ENCODE results near the gene CYP1A2. TPM values are rescaled to one million over a fixed set of nuclear protein-coding genes. Genes with fewer than 3 reads are reported as not detected.

The CYP1A2 gene
- total RNA-seq, 2 donors from 2014 or later = not detected

- no peaks in the 10 kb centered on the region for H3K9me3 ChIP-seq
- no peak for TF ChIP-seq CTCF (IDR thresholded peaks at IDR 0.05)
- H3K27ac ChIP-seq = peak overlapping the region; percentile 12 to 73
- no peaks in the 10 kb centered on the region for H3K36me3 ChIP-seq
- H3K4me1 ChIP-seq (ENCODE audit: control insufficient read depth in 1 of 2, low read depth in 2 of 2) = peaks cover 67 to 94% of the 10 kb centered on the region in 2 donors
- no peak for ATAC-seq (ENCODE audit: insufficient number of reproducible peaks, low FRiP score, low read depth)
- peak overlapping the region; percentile 37 for H3K4me3 ChIP-seq
- H3K27me3 ChIP-seq (replicated peaks; ENCODE audit: insufficient read depth) = no peaks in the 10 kb centered on the region
- DNase-seq (ENCODE audit: low spot score) = no peak
Observed at GRCh38 chr15:74788683-74789151, 40.1 kb downstream of the CYP1A2 start.

GRCh38 chr15:74789171-74789631, 40.6 kb downstream of the CYP1A2 start:
- Histone ChIP-seq H3K36me3 (no peaks in the 10 kb centered on the region), H3K9me3 (no peaks in the 10 kb centered on the region), H3K27ac (peak overlapping the region; percentile 59 to 69), H3K4me1 (ENCODE audit: control insufficient read depth in 1 of 2, low read depth in 2 of 2) (peaks cover 62 to 89% of the 10 kb centered on the region in 2 donors), H3K27me3 (replicated peaks; ENCODE audit: insufficient read depth) (no peaks in the 10 kb centered on the region), H3K4me3 (peak overlapping the region; percentile 37)
- TF ChIP-seq CTCF (IDR thresholded peaks at IDR 0.05) = no peak
- ATAC-seq (ENCODE audit: insufficient number of reproducible peaks, low FRiP score, low read depth) (no peak), DNase-seq (ENCODE audit: low spot score) (no peak)

- Histone ChIP-seq H3K9me3 (no peaks in the 10 kb centered on the region), H3K27me3 (replicated peaks; ENCODE audit: insufficient read depth) (no peaks in the 10 kb centered on the region), H3K36me3 (no peaks in the 10 kb centered on the region), H3K4me3 (peak overlapping the region; percentile 37), H3K27ac (peak overlapping the region; percentile 59 to 69), H3K4me1 (ENCODE audit: control insufficient read depth in 1 of 2, low read depth in 2 of 2) (peaks cover 58 to 84% of the 10 kb centered on the region in 2 donors)
- no peak for TF ChIP-seq CTCF (IDR thresholded peaks at IDR 0.05)
- DNase-seq (ENCODE audit: low spot score) = no peak
- no peak for ATAC-seq (ENCODE audit: insufficient number of reproducible peaks, low FRiP score, low read depth)
Observed at GRCh38 chr15:74789741-74790079, 41.1 kb downstream of the CYP1A2 start.

- H3K4me3 ChIP-seq = peak overlapping the region; percentile 37
- peaks cover 56 to 78% of the 10 kb centered on the region in 2 donors for H3K4me1 ChIP-seq (ENCODE audit: control insufficient read depth in 1 of 2, low read depth in 2 of 2)
- H3K36me3 ChIP-seq = no peaks in the 10 kb centered on the region
- no peak for TF ChIP-seq CTCF (IDR thresholded peaks at IDR 0.05)
- DNase-seq (ENCODE audit: low spot score) = no peak
- H3K27ac ChIP-seq = peak overlapping the region; percentile 59 to 69
- H3K9me3 ChIP-seq = no peaks in the 10 kb centered on the region
- peak; percentile 18 for ATAC-seq (ENCODE audit: insufficient number of reproducible peaks, low FRiP score, low read depth)
- H3K27me3 ChIP-seq (replicated peaks; ENCODE audit: insufficient read depth) = no peaks in the 10 kb centered on the region
Observed at GRCh38 chr15:74790080-74790916, 41.7 kb downstream of the CYP1A2 start.

GRCh38 chr15:74791007-74791406, 42.4 kb downstream of the CYP1A2 start:
- no peaks in the 10 kb centered on the region for H3K9me3 ChIP-seq
- DNase-seq (ENCODE audit: low spot score) (no peak), ATAC-seq (ENCODE audit: insufficient number of reproducible peaks, low FRiP score, low read depth) (no peak)
- TF ChIP-seq CTCF (IDR thresholded peaks at IDR 0.05) = no peak
- no peaks in the 10 kb centered on the region for H3K36me3 ChIP-seq
- H3K4me1 ChIP-seq (ENCODE audit: control insufficient read depth in 1 of 2, low read depth in 2 of 2) = peaks cover 52 to 71% of the 10 kb centered on the region in 2 donors
- H3K4me3 ChIP-seq = no peak overlapping the region
- peak overlapping the region in 1 of 2 donors; percentile 69 for H3K27ac ChIP-seq
- no peaks in the 10 kb centered on the region for H3K27me3 ChIP-seq (replicated peaks; ENCODE audit: insufficient read depth)
